HepG2 (cell line): ENCODE data around the gene ZDHHC8. TPM values are rescaled to one million over a fixed set of nuclear protein-coding genes. Genes with fewer than 3 reads are reported as not detected.

Experiments used
- FOXK2 ChIP-seq: fragments of 450-650 bp; IDR thresholded peaks from 2 replicates; pipeline ENCODE4 v1.6.1; 2016
- HMG20A ChIP-seq: IDR thresholded peaks from 2 replicates; pipeline ENCODE4 v1.6.1; 2016; ENCODE audit warnings: borderline replicate concordance
- KAT2B ChIP-seq: fragments of 150-350 bp; IDR thresholded peaks from 2 replicates; pipeline ENCODE4 v1.6.1; 2014; ENCODE audit warnings: low read depth, low read length, borderline replicate concordance
- NONO ChIP-seq, 2 experiments: fragments of 450-650 bp in 1 of 2; sonication (generic) in 1 of 2; formaldehyde crosslinking in 1 of 2; IDR thresholded peaks in 1 of 2; conservative IDR thresholded peaks in 1 of 2; 2 replicates each; pipeline versions ENCODE4 v1.6.1 to v1.8.0; 2017 to 2022; ENCODE audit warnings: mild to moderate bottlenecking in 1 of 2, missing genetic modification reagents in 1 of 2, moderate library complexity in 1 of 2
- TMF1 ChIP-seq: sonication (generic); formaldehyde crosslinking; IDR thresholded peaks from 2 replicates; pipeline ENCODE4 v1.8.1; 2022; ENCODE audit warnings: low read depth, missing genetic modification reagents
- ZBTB40 ChIP-seq, 2 experiments: fragments of 450-650 bp in 1 of 2; sonication (generic) in 1 of 2; formaldehyde crosslinking in 1 of 2; IDR thresholded peaks; 2 replicates each; pipeline versions ENCODE4 v1.6.1 to v1.8.0; 2016 to 2022; ENCODE audit warnings: antibody characterized with exemption in 1 of 2, mild to moderate bottlenecking in 1 of 2, missing genetic modification reagents in 1 of 2
- ZBTB49 ChIP-seq: sonication (generic); formaldehyde crosslinking; IDR thresholded peaks from 2 replicates; pipeline ENCODE4 v1.4.0; 2020; ENCODE audit warnings: missing genetic modification reagents, borderline replicate concordance
- ZFP91 ChIP-seq: sonication (generic); formaldehyde crosslinking; IDR thresholded peaks from 2 replicates; pipeline ENCODE4 v1.9.0; 2022; ENCODE audit warnings: missing genetic modification reagents, mild to moderate bottlenecking, borderline replicate concordance
- ZNF563 ChIP-seq: sonication (generic); formaldehyde crosslinking; IDR thresholded peaks from 2 replicates; pipeline ENCODE4 v1.8.0; 2022; ENCODE audit warnings: mild to moderate bottlenecking, moderate library complexity, missing genetic modification reagents
- polyA plus RNA-seq, 8 experiments: library from polyadenylated mRNA; depleted of rRNA in 3 of 8; stranded (reverse) in 7 of 8; unstranded in 1 of 8; fragments of >200 nt; fragmentation: Illumina TruSeq in 4 of 8; extraction: Trizol in 4 of 8; gene quantifications; 2 replicates each; pipeline versions ENCODE4 v1.2.1 to v1.2.3, GENCODE V29; 2011 to 2016; ENCODE audit warnings: low read depth in 4 of 8, missing spikeins in 1 of 8, mixed read lengths in 1 of 8; ENCODE audit not compliant: insufficient read depth in 1 of 8
- total RNA-seq, 5 experiments: library from RNA; depleted of rRNA; stranded (reverse); fragments of >200 nt; fragmentation: Illumina TruSeq; extraction: Trizol; gene quantifications; 2 replicates each; pipeline ENCODE4 v1.2.3, GENCODE V29; 2016; ENCODE audit warnings: low read depth in 1 of 5

ZDHHC8 gene
- total and polyA plus RNA-seq, 2 of the 13 experiments (the other 11 are each of a cell fraction or from before 2014, with no cell fraction given), result 7.5 to 21.3 TPM

GRCh38 chr22:20128902-20129746 lies 2.5 kb upstream of the ZDHHC8 start (continued):
- TF ChIP-seq ZFP91 (CRISPR knock-in tag) (peak; percentile 60; the same call in 1 of the 2 replicates), HMG20A (CRISPR knock-in tag) (peak; percentile 38; the same call in 1 of the 2 replicates), ZBTB49 (CRISPR knock-in tag) (no peak), TMF1 (CRISPR knock-in tag) (no peak), ZBTB40 (IDR thresholded peaks at IDR 0.05) (no peak), ZBTB40 (CRISPR knock-in tag; IDR thresholded peaks at IDR 0.05) (peak; percentile 82), NONO (IDR thresholded peaks at IDR 0.05) (no peak), NONO (CRISPR knock-in tag; conservative IDR thresholded peaks at IDR 0.05) (0 out of 2 replicates have a peak, but pooled peaks have one; percentile 38), KAT2B (no peak), ZNF563 (CRISPR knock-in tag) (peak; percentile 43; the same call in 1 of the 2 replicates), FOXK2 (0 out of 2 replicates have a peak, but pooled peaks have one; percentile 30)
